H9 (cell line): Measurements from ENCODE around the gene IGF2BP3. TPM values are rescaled to one million over a fixed set of nuclear protein-coding genes. Genes with fewer than 3 reads are reported as not detected.
A peak's percentile ranks its signal among the peaks of the same experiment; 100 is the strongest.

Experiments
- DNase-seq: peaks from one replicate; pipeline ENCODE4 v3.0.0-alpha.2; 2017
- H2AFZ ChIP-seq: one replicate; pipeline ENCODE4 v1.6.1; 2013; ENCODE audit warnings: mild to moderate bottlenecking, low read length, control low read depth, moderate library complexity
- H2AK5ac ChIP-seq: 2 replicates; pipeline ENCODE4 v1.6.1; 2013; ENCODE audit warnings: low read length, control low read depth, mixed read lengths; ENCODE audit not compliant: insufficient read length
- H2BK120ac ChIP-seq: one replicate; pipeline ENCODE4 v1.6.1; 2013; ENCODE audit warnings: low read depth, mild to moderate bottlenecking, low read length, control low read depth, inconsistent platforms; ENCODE audit not compliant: poor library complexity, severe bottlenecking
- H2BK12ac ChIP-seq: 2 replicates; pipeline ENCODE4 v1.6.1; 2013; ENCODE audit warnings: low read length, control low read depth, mixed read lengths, low read depth; ENCODE audit not compliant: insufficient read length
- H2BK15ac ChIP-seq: 2 replicates; pipeline ENCODE4 v1.6.1; 2013; ENCODE audit warnings: low read depth, low read length, control low read depth
- H2BK20ac ChIP-seq: one replicate; pipeline ENCODE4 v1.6.1; 2013; ENCODE audit warnings: low read depth, mild to moderate bottlenecking, low read length, control low read depth, inconsistent platforms; ENCODE audit not compliant: poor library complexity, severe bottlenecking
- H2BK5ac ChIP-seq: 2 replicates; pipeline ENCODE4 v1.6.1; 2013; ENCODE audit warnings: low read length, control low read depth, mixed read lengths; ENCODE audit not compliant: insufficient read length
- H3K14ac ChIP-seq: 2 replicates; pipeline ENCODE4 v1.6.1; 2013; ENCODE audit warnings: low read length, control low read depth; ENCODE audit not compliant: insufficient read depth
- H3K18ac ChIP-seq: 2 replicates; pipeline ENCODE4 v1.6.1; 2013; ENCODE audit warnings: low read depth, mild to moderate bottlenecking, mixed read lengths, low read length, control low read depth; ENCODE audit not compliant: insufficient read length
- H3K23ac ChIP-seq: 2 replicates; pipeline ENCODE4 v1.6.1; 2013; ENCODE audit warnings: low read length, control low read depth, mixed read lengths, low read depth; ENCODE audit not compliant: insufficient read length
- H3K23me2 ChIP-seq: 2 replicates; pipeline ENCODE4 v1.6.1; 2013; ENCODE audit warnings: low read depth, mild to moderate bottlenecking, mixed read lengths, low read length, control low read depth; ENCODE audit not compliant: insufficient read length, poor library complexity, severe bottlenecking
- H3K27ac ChIP-seq: 2 replicates; pipeline ENCODE4 v1.5.1; 2013; ENCODE audit warnings: low read length, control low read depth, mixed read lengths, low read depth; ENCODE audit not compliant: insufficient read length
- H3K27me3 ChIP-seq: 2 replicates; pipeline ENCODE4 v1.6.1; 2013; ENCODE audit warnings: low read length, control low read depth, inconsistent platforms; ENCODE audit not compliant: insufficient read depth
- H3K4ac ChIP-seq: 2 replicates; pipeline ENCODE4 v1.6.1; 2013; ENCODE audit warnings: low read depth, mild to moderate bottlenecking, control low read depth, inconsistent platforms, low read length, moderate library complexity
- H3K4me1 ChIP-seq: 2 replicates; pipeline ENCODE4 v1.6.1; 2013; ENCODE audit warnings: low read length, control low read depth, inconsistent platforms; ENCODE audit not compliant: insufficient read depth
- H3K4me2 ChIP-seq: 2 replicates; pipeline ENCODE4 v1.6.1; 2013; ENCODE audit warnings: low read length, control low read depth, mixed read lengths; ENCODE audit not compliant: insufficient read length, insufficient read depth
- H3K56ac ChIP-seq: 2 replicates; pipeline ENCODE4 v1.6.1; 2013; ENCODE audit warnings: low read depth, mild to moderate bottlenecking, mixed read lengths, low read length, control low read depth; ENCODE audit not compliant: insufficient read length
- H3K79me1 ChIP-seq: 2 replicates; pipeline ENCODE4 v1.6.1; 2013; ENCODE audit warnings: low read depth, mild to moderate bottlenecking, moderate library complexity, low read length, control low read depth, inconsistent platforms; ENCODE audit not compliant: insufficient read depth, poor library complexity, severe bottlenecking
- H3K79me2 ChIP-seq: 2 replicates; pipeline ENCODE4 v1.6.1; 2013; ENCODE audit warnings: low read length, control low read depth, inconsistent platforms; ENCODE audit not compliant: insufficient read depth
- H3K9ac ChIP-seq: 2 replicates; pipeline ENCODE4 v1.6.1; 2013; ENCODE audit warnings: low read length, control low read depth, mixed read lengths; ENCODE audit not compliant: insufficient read length; ENCODE audit errors: extremely low read depth
- H3K9me3 ChIP-seq: one replicate; pipeline ENCODE4 v1.6.1; 2013; ENCODE audit warnings: low read depth, low read length, inconsistent platforms; ENCODE audit not compliant: control insufficient read depth
- H3T11ph ChIP-seq: one replicate; pipeline ENCODE4 v1.6.1; 2013; ENCODE audit warnings: mild to moderate bottlenecking, low read length, control low read depth, inconsistent platforms
- H4K20me1 ChIP-seq: one replicate; pipeline ENCODE4 v1.6.1; 2013; ENCODE audit not compliant: control insufficient read depth, insufficient read length, insufficient read depth
- H4K5ac ChIP-seq: 2 replicates; pipeline ENCODE4 v1.6.1; 2013; ENCODE audit warnings: low read depth, mild to moderate bottlenecking, mixed read lengths, low read length, control low read depth; ENCODE audit not compliant: insufficient read length
- H4K8ac ChIP-seq: replicated peaks from 2 replicates; pipeline ENCODE4 v1.6.1; 2013; ENCODE audit warnings: low read length, control low read depth, mixed read lengths, low read depth; ENCODE audit not compliant: insufficient read length
- H4K91ac ChIP-seq: 2 replicates; pipeline ENCODE4 v1.6.1; 2013; ENCODE audit warnings: low read depth, mild to moderate bottlenecking, moderate library complexity, mixed read lengths, low read length, control low read depth; ENCODE audit not compliant: insufficient read length
- H3K27ac Mint-ChIP-seq, 3 experiments: 2 replicates in 2 of 3; 3 replicates in 1 of 3; pipeline ENCODE4 v1.8.0; 2020 to 2021; ENCODE audit warnings: mixed read lengths in 3 of 3, mild to moderate bottlenecking in 1 of 3, moderate library complexity in 1 of 3
- H3K27me3 Mint-ChIP-seq: 2 replicates; pipeline ENCODE4 v1.8.0; 2021; ENCODE audit warnings: low read depth, mild to moderate bottlenecking, moderate library complexity, mixed read lengths
- H3K36me3 Mint-ChIP-seq, 3 experiments: 2 replicates in 2 of 3; 3 replicates in 1 of 3; pipeline ENCODE4 v1.8.0; 2020 to 2021; ENCODE audit warnings: low read depth in 3 of 3, mixed read lengths in 3 of 3; ENCODE audit not compliant: insufficient read depth in 1 of 3
- H3K4me1 Mint-ChIP-seq, 2 experiments: 2 replicates each; pipeline ENCODE4 v1.8.0; 2020; ENCODE audit warnings: mixed read lengths in 2 of 2
- H3K4me3 Mint-ChIP-seq, 2 experiments: 2 replicates in 1 of 2; 3 replicates in 1 of 2; pipeline ENCODE4 v1.8.0; 2020 to 2021; ENCODE audit warnings: mild to moderate bottlenecking in 2 of 2, mixed read lengths in 2 of 2, moderate library complexity in 1 of 2
- H3K9me3 Mint-ChIP-seq, 2 experiments: 2 replicates in 1 of 2; 3 replicates in 1 of 2; pipeline ENCODE4 v1.8.0; 2020; ENCODE audit warnings: mild to moderate bottlenecking in 2 of 2, mixed read lengths in 2 of 2, moderate library complexity in 1 of 2
- CTCF ChIP-seq: fragments of 200-600 bp; sonication (generic); conservative IDR thresholded peaks from 3 replicates; pipeline ENCODE4 v1.8.0; 2021; ENCODE audit warnings: antibody characterized with exemption, mild to moderate bottlenecking
- WGBS: extraction: QIAGEN DNeasy Blood & Tissue Kit; methylation state at CpG from one replicate; pipeline ENCODE4 v1.1.7; 2013; ENCODE audit warnings: missing lambda C conversion rate, low lambda C conversion rate, mixed read lengths; ENCODE audit not compliant: insufficient read length; ENCODE audit errors: extremely low coverage; 5-methylcytosine and 5-hydroxymethylcytosine counted together
- total RNA-seq: library from RNA; stranded (reverse); gene quantifications from 2 replicates; pipeline ENCODE4 v1.2.1, GENCODE V29; 2021

The IGF2BP3 gene
- total RNA-seq, 1 experiment from 2014 or later: 197 TPM

- Histone ChIP-seq H3K56ac (no peak overlapping the region), H2BK15ac (no peak overlapping the region), H2AFZ (no peak overlapping the region), H4K5ac (no peak overlapping the region), H3K4me2 (no peak overlapping the region), H3K23ac (no peak overlapping the region), H2BK120ac (no peak overlapping the region), H3K79me1 (no peaks in the 10 kb centered on the region), H3K27ac (no peak overlapping the region), H4K8ac (no peak overlapping the region), H3K9me3 (no peaks in the 10 kb centered on the region), H4K91ac (no peak overlapping the region), H2BK20ac (no peak overlapping the region), H3K27me3 (no peaks in the 10 kb centered on the region), H3T11ph (no peak overlapping the region), H3K4ac (no peak overlapping the region), H4K20me1 (no peaks in the 10 kb centered on the region), H3K4me1 (no peaks in the 10 kb centered on the region), H3K18ac (no peak overlapping the region), H2BK12ac (no peak overlapping the region), H3K9ac (no peak overlapping the region), H3K14ac (no peak overlapping the region), H3K23me2 (no peaks in the 10 kb centered on the region), H2BK5ac (no peak overlapping the region), H3K79me2 (no peaks in the 10 kb centered on the region), H2AK5ac (no peak overlapping the region)
- Mint-ChIP-seq H3K27ac (peak overlapping the region in 2 of 3 experiments; percentile 80 to 81; a peak in 4 of 7 replicates), H3K9me3 (no peaks in the 10 kb centered on the region), H3K27me3 (no peaks in the 10 kb centered on the region), H3K4me1 (peaks cover 22 to 38% of the 10 kb centered on the region in 2 experiments), H3K36me3 (peaks cover 36 to 87% (median 74%) of the 10 kb centered on the region in 3 experiments; a peak in 6 of 7 replicates), H3K4me3 (no peak overlapping the region)
- DNase-seq: no peak
- no CpG with 5 or more reads among the region's 8 CpGs for WGBS
- no peak for TF ChIP-seq CTCF
Observed at GRCh38 chr7:23347682-23348180, 122.6 kb downstream of the IGF2BP3 start.
